CD4-positive, alpha-beta T cell treated with Interleukin-21 for 1 hour (primary cell): ENCODE measurements around the gene NIM1K.
"Not testable (repeated sequence)": the region's sequence is repeated elsewhere in the genome, so short reads cannot be mapped to it uniquely, and the experiment has no call there.

Experiments used
- DNase-seq: peaks from one replicate; pipeline ENCODE4 v3.0.0-alpha.2; 2020

NIM1K gene

DNA sequence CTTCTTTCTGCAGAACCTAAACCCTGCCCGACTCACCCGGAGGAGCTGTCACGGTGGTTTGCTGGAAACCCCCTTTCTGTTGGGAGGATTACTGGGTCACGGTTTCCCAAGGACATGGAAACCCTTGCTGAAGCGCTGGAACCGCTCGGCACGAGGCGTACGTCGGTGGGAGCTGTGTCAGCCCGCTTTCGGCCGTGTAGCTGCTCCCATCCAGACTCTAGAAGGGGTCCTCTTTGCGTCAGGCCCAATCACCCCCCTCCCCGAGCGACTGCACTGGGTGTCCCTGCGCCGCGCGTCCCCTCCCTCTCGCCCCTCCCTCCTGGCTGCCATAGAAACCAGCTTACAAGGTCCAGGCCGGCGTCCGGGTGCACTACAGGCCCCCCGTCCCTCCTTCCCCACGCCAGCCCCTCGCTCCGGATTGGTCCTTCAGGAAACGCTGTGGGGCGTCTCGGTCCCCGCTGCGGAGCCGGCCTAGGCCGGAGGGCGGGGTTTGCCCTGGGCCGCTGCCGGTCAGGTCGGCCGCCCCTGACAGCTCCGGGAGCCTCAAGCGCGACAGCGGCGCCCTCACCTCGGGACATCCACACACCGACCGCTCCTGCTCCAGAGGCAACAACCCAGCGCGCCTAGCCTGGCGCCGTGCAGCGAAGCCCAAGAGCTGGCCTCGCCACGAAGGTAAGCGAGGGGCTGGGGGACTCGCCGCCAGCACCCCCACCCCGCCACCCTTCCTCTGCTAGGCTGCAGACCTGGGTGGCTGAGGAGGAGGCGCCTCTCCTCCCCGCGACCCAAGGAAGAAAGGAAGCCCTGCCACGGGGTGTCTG, at the start of gene NIM1K:
NIM1K (plus strand) TSS at position 486 of the 818 bp plus-strand sequence. CDS start 53,551 bp downstream, outside the sequence.
- DNase-seq, result peak; percentile 17

GRCh38 chr5:43145071-43145470, 47.0 kb upstream of the NIM1K start:
- no peak for DNase-seq

- no peak for DNase-seq
These were observed 45.1 kb upstream of the NIM1K start for GRCh38 chr5:43146958-43147357.

- no peak for DNase-seq
These were observed 43.6 kb upstream of the NIM1K start for GRCh38 chr5:43148417-43148816.

DNA sequence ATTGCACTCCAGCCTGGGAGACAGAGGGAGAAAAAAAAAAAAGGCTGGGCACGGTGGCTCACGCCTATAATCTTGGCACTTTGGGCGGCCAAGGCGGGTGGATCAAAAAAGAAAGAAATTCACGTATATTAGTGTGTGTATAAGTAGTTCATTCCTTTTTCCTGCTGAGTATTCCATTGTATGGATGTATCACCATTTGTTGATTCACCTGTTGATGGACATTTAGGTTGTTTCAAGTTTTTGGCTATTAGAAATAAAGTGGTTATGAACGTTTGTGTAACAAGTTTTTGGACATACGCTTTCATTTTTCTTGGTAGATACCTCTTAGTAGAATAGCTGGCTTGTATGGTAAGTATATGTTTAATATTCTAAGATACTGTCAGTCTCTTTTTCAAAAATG, 42.8 kb upstream of the NIM1K start:
- DNase-seq, result no peak

- no peak for DNase-seq
These were observed 42.0 kb upstream of the NIM1K start for GRCh38 chr5:43150075-43150474.

- DNase-seq, result no peak
These were observed 41.3 kb upstream of the NIM1K start for GRCh38 chr5:43150748-43151147.

- no peak for DNase-seq
These were observed 39.1 kb upstream of the NIM1K start for GRCh38 chr5:43152946-43153345.

GRCh38 chr5:43154469-43154868, 37.6 kb upstream of the NIM1K start:
- no peak for DNase-seq

GRCh38 chr5:43155394-43156096, 36.5 kb upstream of the NIM1K start:
- no peak for DNase-seq

- no peak for DNase-seq
These were observed 35.6 kb upstream of the NIM1K start for GRCh38 chr5:43156388-43156787.

GRCh38 chr5:43157068-43157467, 35.0 kb upstream of the NIM1K start:
- DNase-seq, result no peak

DNA sequence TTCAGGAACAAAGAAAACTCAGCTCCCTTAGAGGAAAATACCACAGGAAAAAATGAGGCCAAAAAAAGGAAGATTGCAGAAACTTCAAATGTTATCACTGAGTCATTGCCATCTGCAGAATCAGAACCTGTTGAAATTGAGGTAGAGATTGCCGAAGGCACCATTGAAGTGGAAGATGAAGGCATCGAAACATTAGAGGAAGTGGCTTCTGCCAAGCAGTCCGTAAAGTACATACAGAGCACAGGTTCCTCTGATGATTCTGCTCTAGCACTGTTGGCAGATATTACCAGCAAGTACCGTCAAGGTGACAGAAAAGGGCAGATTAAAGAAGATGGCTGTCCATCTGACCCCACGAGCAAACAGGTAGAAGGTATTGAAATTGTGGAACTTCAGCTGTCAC, 30.8 kb upstream of the NIM1K start:
- peak; percentile 8 for DNase-seq

- DNase-seq, result not testable (repeated sequence)
These were observed 27.2 kb upstream of the NIM1K start for GRCh38 chr5:43164801-43165200.

DNA sequence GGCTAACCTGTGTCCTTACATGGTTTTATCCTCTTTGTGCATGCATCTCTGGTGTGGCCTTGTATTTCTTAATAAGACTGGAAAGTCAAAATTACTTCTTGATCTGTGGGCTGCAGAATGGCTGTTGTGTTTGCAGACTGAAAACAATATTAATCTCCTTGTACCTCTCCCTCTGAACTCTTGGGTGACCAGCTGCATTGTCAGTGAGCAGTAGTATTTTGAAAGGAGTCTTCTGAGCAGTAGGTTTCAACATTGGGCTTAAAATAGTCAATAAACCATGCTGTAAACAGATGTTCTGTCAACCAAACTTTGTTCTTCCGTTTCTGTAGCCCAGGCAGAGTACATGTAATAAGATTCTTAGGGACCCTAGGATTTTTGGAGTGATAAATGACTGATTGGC, 26.7 kb upstream of the NIM1K start:
- DNase-seq, result no peak

GRCh38 chr5:43168175-43168574, 23.9 kb upstream of the NIM1K start:
- no peak for DNase-seq

GRCh38 chr5:43171451-43171850, 20.6 kb upstream of the NIM1K start:
- DNase-seq, result no peak

DNA sequence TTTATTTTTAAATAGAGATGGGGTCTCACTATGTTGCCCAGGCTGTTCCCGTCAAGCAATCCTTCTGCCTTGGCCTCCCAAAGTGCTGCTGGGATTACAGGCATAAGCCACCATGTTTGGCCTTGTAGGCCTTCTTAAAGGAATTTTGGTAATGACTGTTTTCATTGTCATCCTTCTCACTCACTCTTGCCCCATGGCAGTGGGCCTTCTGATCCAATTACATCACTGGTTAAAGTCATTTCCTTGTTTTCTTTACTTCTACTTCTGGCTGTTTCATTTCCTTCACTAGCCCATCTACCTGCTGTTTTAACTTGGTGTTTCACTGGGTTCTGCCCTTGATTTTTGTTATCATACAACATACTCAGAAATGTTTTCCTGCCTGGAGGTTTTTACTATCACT, 20.1 kb upstream of the NIM1K start:
- DNase-seq, result no peak

GRCh38 chr5:43172779-43173178, 19.2 kb upstream of the NIM1K start:
- DNase-seq, result no peak

DNA sequence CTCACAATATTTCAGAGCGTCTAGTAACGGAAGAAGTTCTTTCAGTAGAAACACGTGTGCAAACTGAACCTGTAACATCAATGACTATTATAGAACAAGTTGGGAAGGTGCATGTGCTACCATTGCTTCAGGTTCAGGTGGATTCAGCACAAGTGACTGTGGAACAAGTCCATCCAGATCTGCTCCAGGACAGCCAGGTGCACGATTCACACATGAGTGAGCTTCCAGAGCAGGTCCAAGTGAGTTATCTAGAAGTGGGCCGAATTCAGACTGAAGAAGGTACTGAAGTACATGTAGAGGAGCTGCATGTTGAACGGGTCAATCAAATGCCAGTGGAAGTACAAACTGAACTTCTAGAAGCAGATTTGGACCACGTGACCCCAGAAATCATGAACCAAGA, 17.4 kb upstream of the NIM1K start:
- no peak for DNase-seq

DNA sequence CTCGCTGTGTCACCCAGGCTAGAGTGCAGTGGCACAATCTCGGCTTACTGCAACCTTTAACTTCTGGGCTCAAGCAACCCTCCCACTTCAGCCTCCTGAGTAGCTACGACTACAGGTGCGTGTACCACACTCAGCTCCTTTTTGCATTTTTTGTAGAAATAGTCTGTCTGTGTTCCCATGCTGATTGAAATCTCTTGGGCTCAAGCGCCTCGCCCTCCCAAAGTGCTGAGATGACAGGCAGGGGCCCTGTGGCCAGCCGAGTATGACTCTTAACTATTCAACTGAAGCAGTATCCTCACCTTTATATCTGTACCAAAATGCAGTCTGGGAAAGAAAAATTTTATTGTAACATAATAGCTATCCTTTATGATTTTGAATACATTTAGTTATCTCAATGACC, 12.2 kb upstream of the NIM1K start:
- DNase-seq, result no peak

DNA sequence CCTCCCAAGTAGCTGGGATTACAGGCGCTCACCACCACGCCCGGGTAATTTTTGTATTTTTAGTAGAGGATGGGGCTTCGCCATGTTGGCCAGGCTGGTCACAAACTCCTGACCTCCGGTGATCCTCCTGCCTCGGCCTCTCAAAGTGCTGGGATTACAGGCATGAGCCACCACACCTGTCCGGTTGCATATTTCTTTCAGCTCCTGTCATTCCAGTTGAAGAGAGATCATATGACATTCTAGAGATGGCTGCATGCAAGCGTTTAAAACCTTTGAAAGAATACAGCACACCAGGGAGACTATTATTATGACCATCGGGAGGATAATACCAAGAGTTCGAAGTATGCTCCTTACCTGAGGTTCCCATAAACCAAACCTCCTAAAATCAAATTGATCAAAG, 9.6 kb upstream of the NIM1K start:
- DNase-seq, result no peak

DNA sequence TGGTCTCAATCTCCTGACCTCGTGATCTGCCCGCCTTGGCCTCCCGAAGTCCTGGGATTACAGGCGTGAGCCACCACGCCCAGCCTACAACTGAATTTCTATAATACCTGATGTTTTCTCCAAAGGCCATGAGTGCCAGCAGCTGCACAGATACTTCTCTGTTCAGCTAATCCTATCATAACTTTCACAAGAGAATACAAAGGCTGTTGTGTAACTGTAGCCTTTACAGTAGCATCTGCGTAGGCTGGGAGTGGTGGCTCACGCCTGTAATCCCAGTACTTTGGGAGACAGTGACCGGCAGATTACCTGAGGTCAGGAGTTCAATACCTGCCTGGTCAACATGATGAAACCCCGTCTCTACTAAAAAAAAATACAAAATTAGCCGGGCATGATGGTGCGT, 8.9 kb upstream of the NIM1K start:
- not testable (repeated sequence) for DNase-seq
